Measurements from ENCODE around the gene VPREB3. TPM values are rescaled to one million over a fixed set of nuclear protein-coding genes. Genes with fewer than 3 reads are reported as not detected.

VPREB3 gene
- total and polyA plus RNA-seq, 9 donors, result 2.8 TPM; not detected in 8

DNA sequence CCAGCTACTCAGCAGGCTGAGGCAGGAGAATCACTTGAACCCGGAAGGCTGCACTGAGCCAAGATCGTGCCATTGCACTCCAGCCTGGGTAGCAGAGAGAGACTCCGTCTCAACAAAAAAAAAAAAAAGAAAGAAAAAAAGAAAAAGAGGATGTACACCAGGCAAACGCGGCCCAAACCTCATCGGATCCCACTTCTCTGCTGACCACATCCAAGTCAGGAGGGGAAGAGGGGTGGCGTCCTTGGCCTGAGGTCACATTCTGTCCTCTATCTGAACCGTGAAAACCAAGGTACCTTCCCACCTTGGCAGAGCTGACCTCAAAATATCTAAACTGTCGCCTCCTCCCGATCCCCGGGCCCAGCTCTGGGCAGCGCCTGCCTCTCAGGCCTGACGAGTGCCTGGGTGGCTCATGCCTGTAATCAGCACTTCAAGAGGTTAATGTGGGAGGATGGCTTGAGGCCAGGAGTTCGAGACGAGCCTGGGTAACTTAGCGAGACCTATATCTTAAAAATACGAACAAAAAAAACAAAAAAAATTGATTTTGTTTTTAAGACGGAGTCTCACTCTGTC, 38.3 kb downstream of the VPREB3 start:
- Histone ChIP-seq H3K27me3 (no peaks in the 10 kb centered on the region), H3K27ac (peak overlapping the region; percentile 38 to 53), H3K36me3 (no peaks in the 10 kb centered on the region), H3K4me3 (peak overlapping the region; percentile 79), H3K4me1 (ENCODE audit: insufficient read depth) (peaks cover 5% of the 10 kb centered on the region), H3K9me3 (no peaks in the 10 kb centered on the region)
- 38 to 53% (median 39%) methylated on average over 18 of the region's 18 CpGs for WGBS, 3 donors
- TF ChIP-seq EP300 (IDR thresholded peaks at IDR 0.05), result no peak
- TF ChIP-seq, protein P1, sequence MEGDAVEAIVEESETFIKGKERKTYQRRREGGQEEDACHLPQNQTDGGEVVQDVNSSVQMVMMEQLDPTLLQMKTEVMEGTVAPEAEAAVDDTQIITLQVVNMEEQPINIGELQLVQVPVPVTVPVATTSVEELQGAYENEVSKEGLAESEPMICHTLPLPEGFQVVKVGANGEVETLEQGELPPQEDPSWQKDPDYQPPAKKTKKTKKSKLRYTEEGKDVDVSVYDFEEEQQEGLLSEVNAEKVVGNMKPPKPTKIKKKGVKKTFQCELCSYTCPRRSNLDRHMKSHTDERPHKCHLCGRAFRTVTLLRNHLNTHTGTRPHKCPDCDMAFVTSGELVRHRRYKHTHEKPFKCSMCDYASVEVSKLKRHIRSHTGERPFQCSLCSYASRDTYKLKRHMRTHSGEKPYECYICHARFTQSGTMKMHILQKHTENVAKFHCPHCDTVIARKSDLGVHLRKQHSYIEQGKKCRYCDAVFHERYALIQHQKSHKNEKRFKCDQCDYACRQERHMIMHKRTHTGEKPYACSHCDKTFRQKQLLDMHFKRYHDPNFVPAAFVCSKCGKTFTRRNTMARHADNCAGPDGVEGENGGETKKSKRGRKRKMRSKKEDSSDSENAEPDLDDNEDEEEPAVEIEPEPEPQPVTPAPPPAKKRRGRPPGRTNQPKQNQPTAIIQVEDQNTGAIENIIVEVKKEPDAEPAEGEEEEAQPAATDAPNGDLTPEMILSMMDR (IDR thresholded peaks at IDR 0.05), result no peak
- TF ChIP-seq POLR2A (IDR thresholded peaks at IDR 0.05), result no peak
- intact Hi-C loops (cut with DNase I), result no loop called here
- peak; percentile 21 to 52 (median 42) for DNase-seq

DNA sequence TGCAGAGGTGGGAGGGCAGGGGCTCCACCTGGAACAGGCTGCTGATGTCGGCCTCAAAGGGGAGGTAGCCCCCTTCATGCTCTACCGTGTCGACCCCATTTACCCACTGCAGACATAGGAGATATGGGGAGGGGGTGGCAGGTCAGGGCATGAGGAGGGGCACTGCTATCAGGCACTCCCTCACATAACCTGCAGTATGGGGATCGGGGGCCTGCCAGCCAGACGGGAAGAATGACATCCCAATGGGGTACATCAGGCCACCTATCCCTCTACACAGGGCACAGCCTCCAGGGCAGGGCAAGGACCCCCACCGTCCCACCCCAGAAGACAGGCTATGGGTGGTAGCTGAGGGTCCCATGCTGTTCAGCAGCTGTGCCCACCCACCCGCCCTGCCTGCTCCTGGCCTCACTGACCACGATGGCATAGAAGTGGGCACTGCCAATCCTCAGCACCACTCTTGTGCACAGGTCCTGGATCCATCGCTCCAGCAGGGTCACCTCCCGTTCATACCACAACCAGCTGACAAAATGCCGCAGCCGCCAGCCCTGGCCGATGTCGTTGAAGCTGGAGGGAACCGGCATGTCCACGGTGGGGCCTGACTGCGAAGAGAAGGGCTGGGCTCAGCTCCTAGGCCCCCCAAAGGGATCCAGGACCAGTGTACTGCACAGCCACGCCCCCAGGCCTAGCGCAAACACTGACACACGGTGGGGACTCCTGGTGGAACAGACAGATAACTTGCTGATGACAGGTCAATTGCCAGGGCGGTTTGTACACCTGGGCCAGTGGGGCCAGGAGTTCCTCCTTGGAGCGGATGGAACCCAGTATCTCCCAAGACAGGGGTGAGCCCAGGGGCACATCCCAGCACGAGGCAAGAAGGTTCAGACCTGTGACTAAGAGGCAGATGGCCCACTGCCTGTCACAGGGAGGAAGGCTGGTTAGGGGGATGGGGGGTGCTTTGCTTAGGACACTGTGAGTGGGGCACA, 39.3 kb downstream of the VPREB3 start:
- Histone ChIP-seq H3K9me3 (no peaks in the 10 kb centered on the region), H3K36me3 (no peaks in the 10 kb centered on the region), H3K4me3 (no peak overlapping the region), H3K27me3 (no peaks in the 10 kb centered on the region), H3K4me1 (ENCODE audit: insufficient read depth) (peaks cover 5% of the 10 kb centered on the region), H3K27ac (no peak overlapping the region)
- intact Hi-C loops (cut with DNase I), result loop anchor here in 1 of 4 donors (5.0 kb wide), 1 partner anchor 47 kb away; the partner anchor contains the start of gene C22orf15
- 80 to 84% (median 83%) methylated on average over 23 of the region's 23 CpGs for WGBS, 3 donors
- no peak for DNase-seq
- TF ChIP-seq EP300 (IDR thresholded peaks at IDR 0.05), result no peak
- TF ChIP-seq POLR2A (IDR thresholded peaks at IDR 0.05), result no peak
- TF ChIP-seq, protein P1 (IDR thresholded peaks at IDR 0.05), result no peak

DNA sequence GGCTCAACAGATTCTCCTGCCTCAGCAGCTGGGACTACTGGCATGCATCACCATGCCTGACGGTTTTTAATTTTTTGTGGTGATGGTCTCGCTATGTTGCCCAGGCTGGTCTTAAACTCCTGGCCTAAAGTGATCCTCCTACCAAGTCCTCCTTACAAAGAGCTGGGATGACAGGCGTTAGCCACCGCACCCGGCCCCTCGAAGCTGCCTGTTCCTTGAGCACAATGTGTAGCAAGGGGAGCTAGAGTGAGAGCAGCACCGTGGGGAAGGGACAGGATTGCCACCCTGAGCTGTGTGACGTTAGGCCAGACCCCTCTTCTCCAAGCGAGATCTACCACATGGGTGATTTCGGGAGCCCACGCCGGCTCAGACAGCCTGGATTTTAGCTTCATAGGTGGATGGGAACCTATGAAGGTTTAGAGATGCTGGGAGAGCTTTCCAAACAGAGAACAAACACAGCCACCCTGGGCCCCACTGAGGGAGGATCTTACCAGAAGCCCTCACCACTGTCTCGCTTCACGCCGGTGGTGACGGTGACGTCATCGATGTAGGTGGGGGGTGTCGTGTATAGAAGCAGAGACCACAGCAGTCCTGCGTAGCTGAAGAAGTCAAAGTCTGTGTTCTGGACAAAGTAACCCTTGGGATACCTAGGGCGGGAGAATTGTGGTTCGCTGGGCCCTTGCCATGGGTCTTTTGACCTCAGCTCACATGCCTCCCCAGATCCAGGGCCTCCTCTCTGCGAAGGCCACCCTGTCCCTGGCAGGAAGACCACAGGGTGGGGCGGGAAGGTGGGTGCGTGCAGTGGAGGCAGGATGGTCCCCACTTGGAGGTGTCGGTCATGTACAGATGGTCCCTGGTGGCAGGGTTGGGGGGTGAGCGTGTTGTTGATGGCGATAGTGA, 40.3 kb downstream of the VPREB3 start:
- Histone ChIP-seq H3K36me3 (no peaks in the 10 kb centered on the region), H3K4me3 (no peak overlapping the region), H3K27me3 (no peaks in the 10 kb centered on the region), H3K9me3 (no peaks in the 10 kb centered on the region), H3K4me1 (ENCODE audit: insufficient read depth) (peaks cover 5% of the 10 kb centered on the region), H3K27ac (no peak overlapping the region)
- intact Hi-C loops (cut with DNase I), result loop anchor here in 1 of 4 donors (5.0 kb wide), 1 partner anchor 48 kb away; the partner anchor contains the start of gene C22orf15
- TF ChIP-seq POLR2A (IDR thresholded peaks at IDR 0.05) (no peak), EP300 (IDR thresholded peaks at IDR 0.05) (no peak)
- TF ChIP-seq, protein P1 (IDR thresholded peaks at IDR 0.05), result no peak
- WGBS, 3 donors, result 91 to 93% (median 92%) methylated on average over 28 of the region's 28 CpGs
- no peak for DNase-seq

DNA sequence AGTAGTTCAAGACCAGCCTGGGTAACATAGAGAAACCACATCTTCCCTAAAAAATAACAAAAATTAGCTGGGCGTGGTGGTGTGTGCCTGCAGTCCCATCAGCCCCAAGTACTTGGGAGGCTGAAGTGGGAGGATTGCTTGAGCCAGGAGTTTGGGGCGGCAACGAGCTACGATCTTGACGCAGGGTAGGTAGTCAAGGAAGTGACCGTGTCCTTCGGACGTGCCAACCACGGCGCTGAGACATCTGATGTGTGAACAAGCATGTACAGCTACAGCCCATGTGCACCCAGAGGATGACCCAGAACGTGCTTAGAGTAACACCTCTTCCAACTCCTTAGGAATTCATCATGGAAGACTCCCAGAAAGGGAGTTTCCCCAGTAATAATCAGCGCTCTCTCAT, 42.0 kb downstream of the VPREB3 start:
- Histone ChIP-seq H3K27ac (no peak overlapping the region), H3K4me3 (no peak overlapping the region), H3K27me3 (no peaks in the 10 kb centered on the region), H3K36me3 (no peaks in the 10 kb centered on the region), H3K4me1 (ENCODE audit: insufficient read depth) (peaks cover 3% of the 10 kb centered on the region), H3K9me3 (no peaks in the 10 kb centered on the region)
- no peak for DNase-seq
- 90% methylated on average over 12 of the region's 12 CpGs for WGBS, 3 donors
- intact Hi-C loops (cut with DNase I), result loop anchor here in 1 of 4 donors (5.0 kb wide), 1 partner anchor 50 kb away; the partner anchor contains the start of gene C22orf15
- TF ChIP-seq POLR2A (IDR thresholded peaks at IDR 0.05) (no peak), EP300 (IDR thresholded peaks at IDR 0.05) (no peak)
- TF ChIP-seq, protein P1 (IDR thresholded peaks at IDR 0.05), result no peak
